HG02981 (cell line): ENCODE measurements around the gene RANBP3.
"Not testable (repeated sequence)": the region's sequence is repeated elsewhere in the genome, so short reads cannot be mapped to it uniquely, and the experiment has no call there.

Experiments
- ATAC-seq: cut with Tn5 transposase; IDR thresholded peaks from one replicate; pipeline ENCODE4 v1.9.1; 2021; ENCODE audit warnings: mild to moderate bottlenecking, moderate library complexity; ENCODE audit not compliant: unreplicated experiment

Gene RANBP3

GRCh38 chr19:5988517-5989387, 10.8 kb upstream of the RANBP3 start:
- ATAC-seq = no peak

- no peak for ATAC-seq
These were observed 9.3 kb upstream of the RANBP3 start for GRCh38 chr19:5987077-5987818.

GRCh38 chr19:5985837-5986236, 7.9 kb upstream of the RANBP3 start:
- not testable (repeated sequence) for ATAC-seq

GRCh38 chr19:5985098-5985783, 7.3 kb upstream of the RANBP3 start:
- no peak for ATAC-seq

- no peak for ATAC-seq
These were observed 6.7 kb upstream of the RANBP3 start for GRCh38 chr19:5984600-5984999.

- ATAC-seq = no peak
These were observed 5.5 kb upstream of the RANBP3 start for GRCh38 chr19:5983367-5983955.

- ATAC-seq = no peak
These were observed 939 bp upstream of the RANBP3 start for GRCh38 chr19:5978606-5979552.

- ATAC-seq = peak; percentile 3
These were observed 637 bp downstream of the RANBP3 start for GRCh38 chr19:5977222-5977784.

GRCh38 chr19:5976768-5977167, 1.2 kb downstream of the RANBP3 start:
- no peak for ATAC-seq

- no peak for ATAC-seq
These were observed 2.6 kb downstream of the RANBP3 start for GRCh38 chr19:5975388-5975728.

- ATAC-seq = no peak
These were observed 3.1 kb downstream of the RANBP3 start for GRCh38 chr19:5974721-5975387.

- ATAC-seq = no peak
These were observed 3.9 kb downstream of the RANBP3 start for GRCh38 chr19:5973867-5974635.

GRCh38 chr19:5973376-5973775, 4.6 kb downstream of the RANBP3 start:
- ATAC-seq = no peak

- ATAC-seq = no peak
These were observed 5.6 kb downstream of the RANBP3 start for GRCh38 chr19:5972355-5972731.

- no peak for ATAC-seq
These were observed 6.1 kb downstream of the RANBP3 start for GRCh38 chr19:5971714-5972354.

- ATAC-seq = no peak
These were observed 8.5 kb downstream of the RANBP3 start for GRCh38 chr19:5969476-5969875.

GRCh38 chr19:5968431-5969373, 9.2 kb downstream of the RANBP3 start:
- no peak for ATAC-seq
